Stromal cell of bone marrow (primary cell): ENCODE results near the gene IGFBP7.

Source experiments
- DNase-seq: peaks from one replicate; pipeline ENCODE4 v3.0.0-alpha.2; 2012; ENCODE audit warnings: low read depth

The IGFBP7 gene

DNA sequence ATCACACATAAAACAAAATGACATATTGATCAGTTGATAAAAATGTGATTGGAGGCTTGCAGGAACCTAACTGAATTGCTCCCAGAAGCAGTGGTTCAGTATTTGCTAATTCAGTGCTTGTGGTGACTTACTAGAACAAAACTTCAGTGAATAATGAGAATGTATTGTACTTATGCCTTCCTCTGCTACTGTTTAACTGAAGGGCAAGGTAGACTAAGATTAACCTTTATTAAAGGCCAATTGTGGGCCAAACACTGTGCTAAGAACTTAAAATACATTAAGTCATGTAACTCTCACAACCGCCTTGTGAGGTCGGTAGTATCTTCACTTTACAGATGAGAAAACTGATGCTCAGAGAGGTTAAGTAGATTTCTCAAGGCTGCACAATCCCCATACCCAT is 14.9 kb downstream of the IGFBP7 start:
- no peak for DNase-seq

DNA sequence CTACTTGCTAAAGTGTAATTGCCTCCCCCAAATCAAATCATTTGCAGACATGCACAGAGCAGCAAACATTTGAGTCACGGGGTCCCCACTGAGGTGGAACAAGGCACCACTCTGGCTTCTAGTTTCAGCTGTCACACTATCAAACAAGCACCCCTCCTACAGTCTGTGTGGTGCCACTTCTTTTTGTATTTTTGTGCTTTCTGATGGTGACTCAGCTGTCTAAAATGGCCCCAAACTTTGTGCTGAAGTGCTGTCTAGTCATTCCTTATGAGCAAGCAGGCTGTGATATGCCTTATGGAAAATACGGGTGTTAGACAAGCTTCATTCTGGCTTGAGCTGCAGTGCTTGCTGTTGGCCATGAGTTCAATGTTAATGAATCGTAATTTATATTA is 15.4 kb downstream of the IGFBP7 start:
- peak; percentile 60 for DNase-seq

DNA sequence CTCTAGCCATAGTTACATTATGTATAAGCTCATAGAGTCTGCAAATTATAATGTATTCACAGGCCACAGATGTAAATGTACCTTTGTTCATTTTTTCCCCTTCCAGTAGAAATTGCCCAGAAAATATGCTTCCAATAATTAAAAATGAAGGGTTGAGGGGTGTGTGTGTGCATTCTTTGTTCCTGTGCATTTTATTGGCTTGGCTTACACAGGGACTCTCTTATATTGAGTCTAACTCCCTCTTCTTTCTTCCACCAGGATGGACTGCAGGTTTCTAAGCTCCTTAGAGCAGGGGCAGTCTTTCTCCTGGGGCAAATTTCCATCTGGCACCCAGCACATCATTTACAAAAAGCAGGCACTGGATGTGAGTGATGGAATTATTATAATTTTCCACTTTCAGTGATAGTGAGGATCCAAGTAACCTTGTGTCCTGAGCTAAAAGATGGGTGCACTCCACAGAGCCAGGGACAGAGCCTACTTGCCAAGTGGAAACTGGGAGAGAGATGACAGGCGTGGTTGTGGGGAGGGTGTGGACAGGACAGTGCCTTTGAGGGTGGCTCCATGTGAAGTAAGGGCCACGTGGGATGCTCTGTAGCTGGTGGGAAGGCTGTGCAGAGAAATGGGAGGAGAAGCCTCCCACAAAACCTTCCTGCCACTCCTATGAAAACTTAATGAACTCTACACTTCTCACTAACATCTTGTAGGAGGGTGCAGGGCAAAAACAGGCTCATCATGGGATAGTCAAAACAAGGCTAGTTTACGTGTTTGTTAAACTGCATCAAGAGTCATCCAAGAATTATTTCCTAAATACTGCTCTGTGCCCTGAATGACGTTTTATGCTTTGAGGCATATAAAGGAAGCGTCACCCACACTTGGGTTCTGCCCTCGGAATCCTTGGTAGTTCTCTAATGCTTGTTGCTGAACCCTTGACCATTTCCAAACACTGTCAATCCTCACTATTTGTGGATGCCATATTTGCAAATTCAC is 16.0 kb downstream of the IGFBP7 start:
- DNase-seq = no peak

DNA sequence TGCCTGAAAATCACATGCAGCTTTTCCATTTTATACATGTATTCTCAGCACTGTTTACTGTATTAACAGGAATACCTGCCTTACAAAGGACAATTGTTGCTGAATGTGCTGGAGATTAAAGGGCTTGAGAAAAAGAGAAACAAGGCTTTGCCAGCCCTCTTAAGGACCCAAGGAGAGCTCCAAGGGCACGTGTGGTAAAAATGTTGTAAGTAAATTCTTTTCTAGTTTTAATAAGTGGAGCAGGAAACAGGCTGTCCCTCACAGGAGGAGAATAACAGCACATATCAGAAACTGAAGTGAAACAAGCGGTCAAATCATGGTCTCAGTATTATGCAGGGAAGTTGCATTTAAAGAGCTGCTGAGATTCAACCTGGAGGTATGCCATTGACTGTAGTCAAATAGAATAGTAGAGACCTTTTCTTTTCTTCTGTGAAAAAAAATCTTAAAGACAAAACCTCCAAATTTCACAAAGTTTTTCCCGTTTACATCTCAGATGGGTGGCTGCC is 18.5 kb downstream of the IGFBP7 start:
- no peak for DNase-seq

DNA sequence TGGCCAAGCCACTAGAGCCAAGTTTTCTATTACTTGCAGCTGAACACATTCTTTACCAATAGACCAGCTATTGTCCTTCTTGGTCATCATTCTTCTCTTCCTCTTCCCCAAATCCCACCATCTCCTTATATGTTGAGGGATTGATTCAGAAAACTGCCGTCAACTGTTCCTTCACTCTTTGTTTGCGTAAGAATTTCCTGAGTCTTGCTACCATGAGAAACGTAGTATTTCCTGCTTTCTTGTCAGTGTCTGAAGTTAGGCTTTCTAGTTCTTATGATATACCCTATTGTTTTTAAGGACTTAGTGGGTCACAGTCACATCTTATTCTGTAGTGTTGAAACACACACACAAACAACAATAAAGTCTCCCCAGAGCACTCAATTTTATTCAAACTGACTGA is 20.1 kb downstream of the IGFBP7 start:
- DNase-seq = no peak

DNA sequence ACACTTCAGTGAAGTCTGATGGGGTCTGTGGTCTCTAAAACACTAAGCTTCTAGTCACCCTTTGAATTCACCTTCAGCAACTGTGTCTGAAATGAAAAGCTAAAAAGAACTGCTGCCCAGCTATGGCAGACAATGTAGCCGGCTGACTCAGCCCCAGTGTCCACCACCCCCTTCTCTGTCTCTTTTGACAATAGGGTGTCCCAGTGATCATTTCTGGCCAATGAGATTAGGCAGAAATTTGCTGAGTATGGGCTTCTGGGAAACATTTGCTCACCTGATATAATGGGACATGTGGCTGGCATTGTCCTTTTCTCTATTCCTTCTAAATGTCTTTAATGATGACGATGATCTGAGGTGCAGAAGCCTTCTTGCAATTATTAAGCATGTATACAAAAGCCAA is 20.6 kb downstream of the IGFBP7 start:
- DNase-seq = no peak

DNA sequence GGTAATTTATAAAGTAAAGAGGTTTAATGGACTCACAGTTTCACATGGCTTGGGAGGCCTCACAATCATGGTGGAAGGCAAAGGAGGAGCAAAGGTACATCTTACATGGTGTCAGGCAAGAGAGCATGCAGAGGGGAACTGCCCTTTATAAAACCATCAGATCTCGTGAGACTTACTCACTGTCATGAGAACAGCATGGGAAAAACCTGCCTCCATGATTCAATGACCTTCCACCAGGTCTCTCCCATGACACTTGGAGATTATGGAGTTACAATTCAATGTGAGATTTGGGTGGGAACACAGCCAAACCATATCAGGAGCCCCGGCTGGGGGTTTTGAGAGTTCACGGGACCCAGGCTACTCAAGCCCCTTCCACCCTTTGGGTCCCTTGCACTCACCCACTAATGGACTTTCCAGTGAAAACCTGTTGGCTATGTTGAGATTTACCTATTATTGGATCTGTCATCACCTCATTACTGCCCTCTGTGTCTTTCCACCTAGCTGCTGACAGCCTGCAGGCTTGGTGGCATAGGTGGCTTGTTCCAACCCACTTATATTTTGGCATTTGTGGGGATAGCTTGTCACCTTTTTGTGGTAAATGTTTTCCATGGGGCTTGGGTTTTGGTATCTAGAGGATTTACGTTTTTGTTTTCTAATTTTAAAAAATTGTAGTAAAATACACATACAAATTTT is 24.0 kb downstream of the IGFBP7 start:
- no peak for DNase-seq

DNA sequence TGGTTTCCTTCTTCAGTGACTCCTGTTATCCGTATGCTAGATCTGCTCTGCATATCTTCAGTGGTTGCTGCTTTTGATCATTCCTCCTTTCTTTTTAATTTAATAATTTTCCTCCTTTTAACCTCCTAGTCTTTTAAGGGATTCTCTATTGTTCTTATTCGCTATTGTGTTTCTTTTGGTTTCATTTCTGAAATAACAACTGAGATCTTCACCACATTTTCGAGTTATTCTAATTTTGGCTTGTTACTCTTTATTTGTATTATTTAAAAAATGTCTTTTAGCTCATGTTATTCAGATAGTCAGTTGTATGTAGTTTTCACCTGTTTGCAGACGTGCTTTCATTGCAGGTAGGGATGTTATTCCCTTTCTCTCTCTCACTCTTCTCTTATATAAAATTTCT is 24.9 kb downstream of the IGFBP7 start:
- DNase-seq = no peak

DNA sequence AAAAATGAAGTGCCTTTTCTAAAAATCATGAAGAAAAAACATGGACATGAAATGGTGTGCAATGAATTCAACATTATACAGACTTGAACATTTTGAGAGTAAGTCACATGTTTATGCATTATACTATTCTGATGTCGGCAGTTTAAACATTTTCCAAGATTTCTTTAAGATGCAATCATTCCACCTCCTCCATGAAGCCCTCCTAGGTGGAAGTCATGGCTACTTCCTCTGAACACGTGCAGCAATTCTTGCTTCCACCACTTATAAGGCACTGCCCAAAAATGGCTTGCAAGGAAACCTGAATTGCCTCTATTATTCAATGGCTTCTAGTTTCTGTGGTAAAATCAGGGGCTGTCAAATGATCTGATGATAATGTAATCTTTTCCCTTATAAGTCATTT is 25.8 kb downstream of the IGFBP7 start:
- DNase-seq = no peak

DNA sequence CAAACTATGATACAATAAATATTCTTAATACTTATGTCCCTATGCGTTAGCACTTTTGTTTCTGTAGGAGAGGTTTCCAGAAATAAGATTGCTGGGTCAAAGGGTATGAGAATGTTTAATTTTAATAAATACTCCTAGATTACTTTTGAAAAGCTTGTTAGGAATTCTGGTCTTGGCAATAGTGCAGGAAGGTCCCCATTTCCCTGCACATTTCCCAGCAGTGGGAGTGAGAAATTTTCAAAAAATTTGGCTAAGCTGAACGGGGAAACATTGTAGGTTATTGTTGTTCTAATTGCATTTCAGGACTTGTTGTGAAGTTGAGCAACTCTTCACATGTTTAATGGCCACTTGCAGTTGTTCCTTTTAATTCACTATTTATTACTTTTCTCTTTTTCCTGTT is 27.1 kb downstream of the IGFBP7 start:
- DNase-seq = no peak

DNA sequence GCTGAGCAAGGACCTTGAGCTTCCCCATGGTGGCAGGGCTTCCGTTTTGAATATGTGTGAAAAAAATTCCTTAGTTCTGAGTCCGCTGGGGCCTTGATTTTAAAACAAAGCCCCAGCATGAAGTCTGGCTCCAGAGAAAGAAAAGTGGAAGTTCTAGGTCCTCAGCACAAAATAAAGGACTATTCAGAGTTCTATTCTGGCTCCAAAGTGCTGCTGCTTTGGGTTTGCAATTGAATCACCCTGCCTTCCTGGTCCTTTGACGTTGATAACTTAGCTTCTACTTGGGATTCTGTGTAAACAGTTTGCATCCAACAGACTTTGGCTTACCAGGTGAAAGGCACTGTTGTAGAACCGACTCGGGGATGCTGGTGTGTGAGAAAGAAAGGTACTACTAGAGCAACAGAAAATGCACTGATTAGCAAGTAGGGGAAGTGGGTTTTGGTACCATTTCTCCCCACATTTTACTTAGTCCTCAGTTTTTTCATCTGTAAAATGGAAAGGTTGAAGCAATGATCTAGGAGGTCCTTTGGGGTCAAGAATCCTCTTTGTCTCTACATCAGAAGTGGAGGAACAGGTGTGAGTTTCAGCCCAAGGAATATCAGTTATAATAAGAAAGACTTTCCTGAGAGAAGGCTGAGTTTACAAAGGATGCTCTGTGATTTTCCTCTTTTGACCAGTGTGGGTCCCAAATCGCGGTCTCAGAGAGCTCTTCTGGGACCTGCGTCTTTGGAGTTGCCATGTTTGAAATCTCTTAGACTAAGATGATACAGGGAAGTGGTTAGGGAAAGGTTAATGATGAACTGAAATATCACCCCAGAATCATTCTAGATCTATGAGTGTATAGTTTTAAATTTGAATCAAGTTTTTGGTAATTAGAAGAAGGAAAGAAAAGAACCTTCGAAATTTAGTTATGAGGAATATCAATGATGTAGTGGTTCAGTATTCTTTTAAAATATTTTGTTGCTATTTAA is 28.2 kb downstream of the IGFBP7 start:
- DNase-seq = no peak

DNA sequence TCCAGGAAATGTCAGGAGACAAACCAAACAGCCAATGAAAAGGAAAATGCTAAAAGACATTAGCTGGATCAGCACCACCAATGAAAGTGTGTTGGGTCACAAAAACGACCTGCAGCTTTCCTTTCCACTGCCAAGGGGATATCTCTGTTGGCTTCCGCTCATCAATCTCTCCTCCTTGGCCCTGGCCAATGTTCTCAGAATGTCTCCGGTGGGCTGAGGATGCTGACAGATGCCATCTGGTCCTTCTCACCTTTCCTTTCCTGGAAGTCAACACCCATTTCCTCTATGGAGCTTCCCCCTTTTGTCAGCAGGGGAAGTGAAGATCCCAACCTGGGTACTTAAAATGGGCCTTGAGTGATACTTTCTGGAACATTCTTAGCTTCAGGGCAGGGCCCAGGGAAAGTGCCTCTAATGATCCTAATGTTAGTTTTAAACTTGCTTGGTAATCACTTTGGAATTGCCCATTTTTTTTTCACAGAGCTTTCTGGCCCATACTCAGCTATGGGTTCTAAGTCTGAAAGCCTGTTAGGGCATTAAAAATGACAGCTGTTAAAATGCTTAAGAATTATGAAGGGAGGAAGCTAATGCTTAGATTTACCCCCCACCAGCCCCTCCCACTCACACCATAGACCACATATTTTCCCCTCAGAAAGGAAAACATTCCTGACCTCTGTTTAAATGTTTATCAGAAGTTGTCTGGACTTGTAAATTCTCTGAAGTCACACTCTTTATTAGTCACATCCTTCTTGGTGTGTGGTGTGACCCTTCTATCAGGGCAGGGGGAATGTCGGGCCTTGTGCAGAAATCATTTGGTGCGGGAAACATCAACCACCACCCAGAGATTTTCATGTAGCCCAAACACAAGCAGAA is 29.2 kb downstream of the IGFBP7 start:
- peak; percentile 89 for DNase-seq

DNA sequence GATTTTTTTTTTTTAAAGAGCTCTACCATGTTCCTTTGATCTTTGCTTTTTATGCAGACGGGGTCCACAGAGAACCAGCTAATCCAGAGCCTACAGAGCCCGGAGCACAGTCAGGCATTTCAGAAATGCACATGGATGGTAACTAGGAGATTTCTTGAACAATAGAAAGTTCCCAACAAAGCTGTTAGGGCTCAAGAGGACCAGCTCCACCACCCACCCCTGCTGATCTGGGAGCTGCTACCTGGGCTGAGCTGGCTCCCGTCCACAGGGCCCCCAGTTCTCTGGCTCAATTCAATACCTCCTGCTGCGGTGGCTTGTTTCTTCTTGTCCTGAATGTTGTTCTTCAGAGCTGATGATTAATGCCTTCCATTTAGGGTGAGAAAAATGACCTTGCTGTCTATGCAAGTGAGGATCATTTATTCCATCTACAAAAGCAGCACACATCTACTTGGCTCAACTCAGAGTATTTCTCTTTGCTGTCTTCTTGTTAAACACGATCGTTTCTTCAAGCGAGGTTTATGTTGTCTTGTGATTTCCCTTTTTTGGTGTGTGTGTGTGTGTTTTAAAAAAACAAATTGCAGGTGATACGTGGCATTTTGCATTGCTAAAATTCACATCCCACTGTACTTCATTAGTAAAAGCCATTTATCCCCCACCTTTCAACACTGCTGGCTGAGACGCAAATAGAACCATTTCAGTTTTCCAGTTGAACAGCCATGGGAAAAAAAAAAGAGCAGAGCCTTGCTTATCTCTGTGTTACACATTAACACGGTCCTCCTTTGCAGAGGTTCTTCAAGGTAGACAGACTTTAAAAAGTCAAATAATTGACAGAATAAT is 31.3 kb downstream of the IGFBP7 start:
- DNase-seq = no peak

DNA sequence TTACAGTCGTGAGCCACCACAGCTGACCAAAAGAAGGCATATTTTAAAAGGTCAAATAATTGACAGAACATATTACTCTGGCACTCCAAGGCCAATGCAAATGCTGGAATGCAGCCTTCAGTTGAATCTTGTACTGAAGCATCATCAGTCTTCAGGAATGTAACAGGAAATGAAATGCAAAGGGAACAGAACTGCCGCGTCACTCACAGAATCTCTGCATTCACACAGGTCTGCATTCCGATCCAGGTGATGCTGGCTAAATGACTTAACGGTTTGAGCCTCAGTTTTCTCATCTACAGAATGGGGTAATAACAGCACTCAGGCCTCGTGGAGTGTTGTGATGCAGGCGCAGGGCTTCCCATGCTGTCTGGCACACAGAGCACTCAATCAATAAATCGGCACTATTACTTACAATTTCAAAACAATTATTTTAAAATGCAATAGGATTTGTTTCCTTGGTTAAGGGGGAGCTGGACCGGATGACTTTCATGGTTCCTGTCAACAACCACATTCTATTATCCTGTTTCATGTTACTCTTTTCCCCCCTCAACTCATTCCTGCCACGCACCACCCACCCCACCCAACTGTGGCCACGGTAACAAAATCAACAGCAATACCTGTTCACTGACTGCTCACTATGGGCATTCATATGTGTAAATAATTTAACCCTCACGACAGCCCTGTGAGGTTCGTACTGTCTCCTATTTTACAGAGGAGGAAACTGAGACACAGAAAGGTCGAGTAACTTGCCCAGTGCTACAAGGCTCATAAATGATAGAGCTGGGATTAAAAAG is 32.4 kb downstream of the IGFBP7 start:
- no peak for DNase-seq

DNA sequence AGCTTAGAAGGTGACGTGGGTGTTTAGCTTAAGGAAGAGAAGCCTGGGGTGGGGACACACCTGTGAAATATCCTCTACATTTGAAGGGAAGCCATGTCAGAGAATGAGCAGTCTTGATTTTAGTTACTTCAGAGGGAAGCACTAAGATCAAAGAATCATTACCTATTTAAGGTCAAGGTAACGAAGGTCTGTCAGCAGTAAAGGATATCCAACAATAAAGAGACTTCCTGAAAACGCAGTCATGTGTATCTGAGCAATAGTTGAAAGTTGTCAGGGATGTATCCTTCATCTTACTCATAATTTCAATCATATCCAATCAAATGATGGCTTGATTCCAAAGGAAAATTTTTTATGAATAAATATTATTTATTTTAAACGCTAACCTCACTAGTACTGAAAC is 33.5 kb downstream of the IGFBP7 start:
- DNase-seq = no peak

DNA sequence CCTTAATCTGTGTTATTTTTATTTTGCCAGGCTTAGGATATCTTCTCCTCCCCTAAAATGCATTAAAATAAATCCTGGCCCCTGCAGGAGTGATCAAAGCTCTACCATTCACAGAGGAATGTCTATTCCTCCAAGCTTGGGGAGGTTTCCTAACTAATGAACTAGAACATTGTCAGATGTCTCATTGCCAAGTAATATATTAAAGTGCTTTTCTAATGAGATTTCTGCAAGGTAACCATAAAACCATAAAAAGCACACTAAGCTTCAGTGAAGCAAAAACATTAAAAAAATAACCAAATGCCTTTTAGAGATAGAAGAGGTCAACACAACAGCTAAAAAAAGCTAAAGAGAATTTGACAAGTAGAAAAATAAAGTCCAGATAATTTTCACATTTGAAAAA is 34.8 kb downstream of the IGFBP7 start:
- DNase-seq = no peak

DNA sequence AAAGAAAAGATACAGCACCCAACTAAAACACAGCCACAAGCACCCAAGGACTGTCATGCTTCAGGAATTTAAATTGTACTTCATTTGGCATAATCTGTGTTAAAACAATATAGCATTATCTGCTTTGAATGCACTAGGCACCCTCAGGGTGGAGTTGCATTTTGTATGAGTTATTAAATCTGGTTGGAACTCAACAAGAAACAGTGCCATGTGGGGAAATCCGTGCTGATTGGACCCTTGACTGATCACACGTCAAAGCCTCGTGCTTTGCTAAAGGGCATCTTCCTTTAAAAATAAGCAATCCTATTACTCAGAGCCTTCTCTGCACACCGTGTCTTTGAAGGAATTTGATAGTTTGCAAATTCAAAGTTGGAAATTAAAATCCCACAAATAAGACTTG is 35.4 kb downstream of the IGFBP7 start:
- DNase-seq = peak; percentile 77

DNA sequence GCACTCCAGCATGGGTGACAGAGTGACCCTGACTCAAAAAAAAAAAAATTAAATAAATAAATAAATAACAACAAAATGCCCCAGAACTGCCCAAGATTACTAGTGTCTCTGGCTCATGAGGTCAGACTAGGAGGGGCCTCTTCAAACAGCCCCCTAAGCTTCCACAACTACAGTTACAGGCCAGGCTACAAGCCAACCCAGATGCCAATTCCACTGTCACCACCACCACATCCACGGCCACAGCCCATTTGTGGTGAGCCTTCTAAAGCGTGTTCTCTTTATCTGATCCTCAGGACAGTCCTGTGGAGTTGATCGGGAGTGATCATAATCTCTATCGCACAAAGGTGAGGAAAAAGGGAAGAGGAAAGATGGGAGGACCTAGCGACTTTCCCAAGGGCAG is 36.6 kb downstream of the IGFBP7 start:
- DNase-seq = no peak

DNA sequence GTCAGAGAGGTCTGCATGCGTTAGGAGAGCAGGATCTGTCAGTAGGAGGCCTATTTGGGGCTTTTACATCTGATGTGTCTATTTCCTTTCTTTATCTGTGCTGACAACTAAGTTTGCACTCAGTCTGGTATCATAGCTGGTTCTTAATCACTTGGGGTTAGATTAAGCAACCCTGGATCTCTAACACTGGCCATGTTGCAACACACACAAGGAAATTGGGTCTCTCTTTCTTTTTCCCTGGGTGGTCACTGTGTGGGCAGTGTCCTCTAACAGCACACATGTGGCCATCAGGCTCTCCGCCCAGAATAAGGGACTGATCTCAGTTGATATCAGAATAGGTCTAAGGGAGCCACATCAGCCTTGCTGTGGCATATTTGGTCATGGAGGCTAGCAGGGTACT is 38.9 kb downstream of the IGFBP7 start:
- DNase-seq = peak; percentile 36
